GM19452 (cell line): Measurements from ENCODE around the gene TPD52L1.
"Not testable (repeated sequence)": the region's sequence is repeated elsewhere in the genome, so short reads cannot be mapped to it uniquely, and the experiment has no call there.

Experiments used
- ATAC-seq: cut with Tn5 transposase; IDR thresholded peaks from one replicate; pipeline ENCODE4 v1.9.1; 2021; ENCODE audit not compliant: unreplicated experiment

The TPD52L1 gene

DNA sequence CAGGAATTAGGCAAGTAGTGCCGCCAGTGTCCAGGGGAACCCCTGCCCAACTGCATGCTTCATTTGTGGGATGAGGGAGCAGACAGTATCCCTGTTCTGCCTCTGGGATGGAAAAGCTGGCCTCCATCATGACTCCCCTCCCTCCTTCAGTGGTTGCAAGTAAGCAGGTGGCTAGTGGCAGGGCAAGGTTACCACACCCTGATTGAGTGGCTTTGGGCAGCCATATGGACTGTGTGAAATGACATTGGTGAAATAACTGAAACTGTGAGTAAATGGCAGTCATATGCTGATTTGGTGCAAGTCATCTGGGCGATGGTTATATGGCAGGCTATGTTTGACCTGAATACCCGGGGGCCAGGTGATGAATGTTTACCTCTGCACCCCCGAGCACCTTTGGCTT lies 115.2 kb downstream of the TPD52L1 start:
- no peak for ATAC-seq

DNA sequence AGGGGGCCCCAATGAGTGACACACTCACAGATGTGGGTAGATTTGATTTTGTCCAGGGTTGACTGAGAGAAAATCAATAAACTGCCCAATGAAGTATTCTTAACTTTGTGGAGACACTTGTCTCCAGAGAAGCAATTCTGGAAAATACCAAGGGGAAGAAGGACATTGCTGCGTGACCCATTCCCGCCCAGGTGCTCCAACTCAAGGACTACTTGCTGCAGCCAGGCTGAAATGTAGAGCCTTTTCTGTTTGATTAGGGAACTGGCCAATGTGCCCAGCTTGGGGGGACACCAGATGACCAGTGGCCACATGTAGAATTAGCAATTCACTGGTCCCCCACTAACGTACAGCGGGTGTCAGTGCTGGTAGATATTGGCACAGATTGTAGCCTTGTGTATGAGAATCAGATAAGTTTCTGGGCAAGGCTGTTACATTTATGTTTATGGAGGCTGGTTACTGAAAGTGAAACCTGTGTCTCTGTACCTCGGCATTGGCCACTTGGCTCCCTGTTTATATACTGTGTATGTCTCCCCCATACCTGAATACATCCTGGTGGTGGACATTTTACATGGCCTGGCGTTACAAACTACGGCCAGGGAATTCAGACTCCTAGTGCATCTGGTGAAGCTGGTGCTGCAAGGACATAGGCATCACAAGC lies 115.9 kb downstream of the TPD52L1 start:
- ATAC-seq: no peak

DNA sequence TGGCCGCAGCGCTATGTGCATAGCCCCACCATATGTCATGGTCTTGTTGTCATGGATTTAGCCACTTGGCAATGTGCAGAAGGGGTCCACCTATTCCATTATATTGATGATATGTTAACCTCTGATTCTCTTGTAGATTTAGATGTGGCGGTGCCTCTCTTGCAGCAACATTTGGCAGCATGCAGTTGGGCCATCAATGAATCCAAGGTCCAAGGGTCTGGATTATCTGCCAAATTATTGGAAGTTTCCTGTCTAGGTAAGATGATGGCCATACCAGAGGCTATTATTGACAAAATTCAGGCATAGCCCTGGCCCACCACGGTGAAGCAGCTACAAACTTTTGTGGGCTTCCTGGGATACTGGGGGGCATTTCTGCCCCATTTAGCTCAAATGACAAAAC lies 116.8 kb downstream of the TPD52L1 start:
- no peak for ATAC-seq

DNA sequence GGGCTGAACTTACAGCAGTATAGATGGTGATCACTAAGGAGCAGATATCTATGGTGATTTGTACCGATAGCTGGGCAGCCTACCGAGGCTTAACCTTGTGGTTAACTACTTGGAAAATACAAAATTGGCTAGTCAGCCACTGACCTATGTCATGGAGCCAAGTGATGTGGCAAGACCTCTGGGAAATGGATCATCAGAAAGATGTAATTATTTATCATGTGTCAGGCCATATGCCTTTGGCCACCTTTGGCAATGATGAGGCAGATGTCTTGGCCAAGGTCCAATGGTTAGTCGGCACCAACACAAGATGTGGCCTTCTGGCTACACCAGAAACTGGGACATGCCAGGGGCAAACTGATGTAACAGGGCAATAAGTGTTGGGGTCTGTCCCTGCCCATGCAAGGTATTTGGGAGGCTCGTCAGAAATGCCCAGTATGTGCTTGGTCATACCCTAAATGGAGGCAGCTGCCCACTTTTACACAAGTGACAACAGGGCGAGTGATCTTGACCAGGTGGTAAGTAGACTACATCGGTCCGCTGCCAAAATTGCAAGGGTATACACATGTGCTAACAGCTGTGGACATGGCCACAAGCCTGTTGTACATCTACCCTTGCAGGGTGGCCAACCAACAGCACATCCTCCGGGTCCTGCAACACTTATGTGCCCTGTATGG lies 118.0 kb downstream of the TPD52L1 start:
- ATAC-seq: no peak

DNA sequence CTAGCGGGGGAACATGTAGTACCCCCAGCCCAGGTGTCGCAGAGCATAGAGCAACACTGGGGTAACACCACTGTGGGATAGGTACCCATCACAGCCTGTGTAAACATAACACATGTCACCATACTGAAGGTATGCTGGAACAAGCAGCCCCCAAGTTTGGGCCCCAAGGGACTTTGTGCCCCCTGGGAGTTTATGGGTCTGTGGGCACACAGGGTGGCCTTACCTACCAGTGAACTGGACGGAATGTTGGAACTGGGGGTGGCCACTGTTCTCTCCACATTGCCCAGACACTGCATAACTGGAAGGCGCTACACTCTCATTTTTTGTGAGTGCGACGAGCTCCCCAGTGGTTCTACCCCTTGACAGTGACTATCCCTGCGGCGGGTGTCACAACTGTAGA lies 119.7 kb downstream of the TPD52L1 start:
- no peak for ATAC-seq

DNA sequence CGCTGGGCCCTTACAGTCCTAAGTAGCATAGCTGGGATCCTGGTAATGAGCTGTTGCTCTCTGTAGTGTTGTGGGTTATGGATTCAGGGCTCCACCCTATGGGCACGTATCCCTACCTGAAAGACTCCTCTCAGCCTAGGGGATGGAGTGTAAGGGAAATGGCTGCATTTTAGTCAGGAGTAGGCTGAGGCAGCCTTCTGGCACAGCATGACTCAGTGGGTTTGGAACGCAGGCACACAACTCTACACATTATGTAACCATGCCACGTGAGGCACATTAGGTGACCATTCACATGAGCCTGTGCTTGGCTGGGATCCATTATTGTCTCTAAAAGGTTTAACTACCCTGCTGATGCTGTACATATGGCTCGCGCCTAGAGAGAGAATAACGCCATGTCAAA lies 120.4 kb downstream of the TPD52L1 start:
- no peak for ATAC-seq

DNA sequence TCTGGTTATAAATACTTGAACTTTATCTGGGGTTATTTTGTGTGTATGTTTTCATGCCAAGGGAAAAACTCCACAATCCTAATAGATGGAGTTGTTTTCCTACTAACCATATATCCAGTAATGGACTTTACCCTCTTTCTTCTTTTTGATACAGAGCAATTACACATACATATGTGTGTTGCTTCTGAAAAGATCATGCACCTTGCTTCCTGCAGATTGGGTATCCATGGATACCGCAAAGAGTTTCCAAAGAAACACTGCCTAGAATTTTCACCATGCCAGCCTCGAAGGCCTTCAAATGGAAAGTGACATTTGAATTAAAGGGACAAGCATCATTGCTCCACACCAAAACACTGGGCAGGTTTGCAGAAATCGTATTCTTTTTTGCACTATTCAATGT lies 121.4 kb downstream of the TPD52L1 start:
- ATAC-seq: no peak

DNA sequence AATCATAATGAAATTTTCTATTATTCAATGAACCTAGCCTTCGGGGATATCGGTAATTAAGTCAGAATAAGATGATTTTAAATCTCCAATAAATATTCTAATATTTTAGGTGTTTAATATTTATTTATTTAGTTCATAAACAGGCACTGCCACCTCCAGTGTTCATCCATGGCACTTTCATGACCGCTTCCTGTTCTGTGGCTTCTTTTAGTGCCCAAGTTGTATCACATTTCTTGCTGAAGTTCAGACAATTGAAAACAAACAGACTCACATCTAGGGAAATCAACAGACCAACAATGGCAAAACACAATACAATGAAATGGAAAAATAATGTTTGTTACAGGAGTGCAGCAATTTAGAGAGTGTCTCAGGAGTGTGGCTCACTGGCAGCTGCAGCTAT lies 122.2 kb downstream of the TPD52L1 start:
- no peak for ATAC-seq

DNA sequence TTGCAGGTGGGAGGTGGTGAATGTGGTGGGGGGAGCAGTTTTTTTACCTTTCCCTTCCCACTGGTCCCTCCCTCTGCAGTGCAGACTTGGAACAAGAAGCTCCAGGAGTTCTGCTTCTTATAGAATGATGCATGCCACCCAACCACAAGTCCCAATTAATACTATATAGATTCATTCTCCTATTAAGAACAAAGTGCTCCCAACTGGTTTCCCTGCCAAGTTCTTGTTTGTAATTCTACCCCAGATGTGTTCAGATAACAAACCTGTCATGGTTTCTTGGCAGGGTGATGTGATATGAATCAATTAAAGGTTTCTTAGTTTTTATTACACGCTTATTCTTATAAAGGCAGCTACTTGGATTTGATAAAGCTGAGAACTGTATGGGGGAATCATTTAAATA lies 124.3 kb downstream of the TPD52L1 start:
- ATAC-seq: no peak

DNA sequence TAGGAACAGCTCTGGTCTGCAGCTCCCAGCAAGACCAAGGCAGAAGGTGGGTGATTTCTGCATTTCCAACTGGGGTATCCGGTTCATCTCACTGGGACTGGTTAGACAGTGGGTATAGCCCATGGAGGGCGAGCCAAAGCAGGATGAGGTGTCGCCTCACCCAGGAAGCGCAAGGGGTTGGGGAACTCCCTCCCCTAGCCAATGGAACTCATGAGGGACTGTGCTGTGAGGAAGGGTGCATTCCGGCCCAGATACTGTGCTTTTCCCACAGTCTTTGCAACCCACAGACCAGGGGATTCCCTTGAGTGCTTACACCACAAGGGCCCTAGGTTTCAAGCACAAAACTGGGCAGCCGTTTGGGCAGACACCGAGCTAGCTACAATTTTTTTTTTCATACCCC lies 126.4 kb downstream of the TPD52L1 start:
- no peak for ATAC-seq

DNA sequence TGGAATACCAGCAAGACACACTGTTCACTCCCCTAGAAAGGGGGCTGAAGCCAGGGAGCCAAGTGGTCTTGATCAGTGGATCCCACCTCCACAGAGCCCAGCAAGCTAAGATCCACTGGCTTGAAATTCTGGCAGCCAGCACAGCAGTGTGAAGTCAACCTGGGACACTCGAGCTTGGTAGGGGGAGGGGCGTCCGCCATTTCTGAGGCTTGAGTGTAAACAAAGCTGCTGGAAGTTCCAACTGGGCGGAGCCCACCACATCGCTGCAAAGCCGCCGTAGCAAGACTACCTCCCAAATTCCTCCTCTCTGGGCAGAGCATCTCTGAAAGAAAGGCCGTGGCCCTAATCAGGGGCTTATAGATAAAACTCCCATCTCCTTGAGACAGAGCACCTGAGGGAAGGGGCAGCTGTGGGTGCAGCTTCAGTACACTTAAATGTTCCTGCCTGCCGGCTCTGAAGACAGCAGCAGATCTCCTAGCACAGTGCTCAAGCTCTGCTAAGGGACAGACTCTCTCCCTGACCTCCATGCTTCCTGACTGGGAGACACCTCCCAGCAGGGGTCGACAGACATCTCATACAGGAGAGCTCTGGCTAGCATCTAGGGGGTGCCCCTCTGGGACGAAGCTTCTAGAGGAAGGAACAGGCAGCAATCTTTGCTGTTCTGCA lies 126.9 kb downstream of the TPD52L1 start:
- not testable (repeated sequence) for ATAC-seq

DNA sequence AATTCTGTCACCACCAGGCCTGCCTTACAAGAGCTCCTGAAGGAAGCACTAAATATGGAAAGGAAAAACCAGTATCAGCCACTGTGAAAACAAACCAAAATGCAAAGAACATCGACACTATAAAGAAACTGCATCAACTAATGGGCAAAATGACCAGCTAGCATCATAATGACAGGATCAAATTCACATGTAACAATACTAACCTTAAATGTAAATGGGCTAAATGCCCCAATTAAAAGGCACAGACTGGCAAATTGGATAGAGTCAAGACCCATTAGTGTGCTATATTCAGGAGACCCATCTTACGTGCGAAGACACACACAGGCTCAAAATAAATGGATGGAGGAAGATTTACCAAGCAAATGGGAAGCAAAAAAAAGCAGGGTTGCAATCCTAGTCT lies 128.9 kb downstream of the TPD52L1 start:
- not testable (repeated sequence) for ATAC-seq

DNA sequence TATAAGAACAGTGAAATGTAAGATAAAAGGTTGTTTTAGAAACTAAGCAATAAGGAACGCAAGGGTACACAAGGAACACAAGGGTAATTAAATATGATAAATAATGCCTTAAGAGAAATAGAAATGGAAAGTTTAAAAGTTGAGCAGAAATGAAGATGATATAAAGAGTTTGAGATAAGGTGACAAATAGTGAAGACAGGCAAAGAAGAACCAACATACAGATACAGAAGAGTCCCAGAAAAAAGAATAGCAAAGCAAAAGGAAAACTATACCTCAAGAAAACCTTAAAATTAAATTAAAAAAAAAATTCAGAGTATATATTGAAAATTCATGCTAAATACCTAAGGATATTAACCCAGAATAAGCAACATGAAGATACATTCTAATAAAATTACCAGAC lies 131.8 kb downstream of the TPD52L1 start:
- ATAC-seq: no peak

DNA sequence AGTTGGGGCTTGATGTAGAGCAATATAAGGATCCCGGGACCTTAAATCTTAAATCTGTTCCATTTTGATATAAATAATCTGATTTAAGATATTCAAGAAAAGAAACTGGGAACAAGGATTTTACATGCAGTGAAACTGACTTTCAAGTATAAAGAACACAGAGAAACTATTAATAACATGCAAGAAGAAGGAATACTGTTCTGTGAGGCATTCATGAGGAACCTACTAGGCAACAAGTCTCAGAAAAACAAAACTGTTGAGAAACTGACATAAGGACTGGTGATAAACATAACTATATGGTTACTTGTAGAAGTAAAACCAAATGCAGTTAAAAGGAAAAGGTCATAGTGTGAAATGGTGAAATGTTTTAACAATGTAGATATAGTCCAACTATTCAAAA lies 132.4 kb downstream of the TPD52L1 start:
- ATAC-seq: no peak

DNA sequence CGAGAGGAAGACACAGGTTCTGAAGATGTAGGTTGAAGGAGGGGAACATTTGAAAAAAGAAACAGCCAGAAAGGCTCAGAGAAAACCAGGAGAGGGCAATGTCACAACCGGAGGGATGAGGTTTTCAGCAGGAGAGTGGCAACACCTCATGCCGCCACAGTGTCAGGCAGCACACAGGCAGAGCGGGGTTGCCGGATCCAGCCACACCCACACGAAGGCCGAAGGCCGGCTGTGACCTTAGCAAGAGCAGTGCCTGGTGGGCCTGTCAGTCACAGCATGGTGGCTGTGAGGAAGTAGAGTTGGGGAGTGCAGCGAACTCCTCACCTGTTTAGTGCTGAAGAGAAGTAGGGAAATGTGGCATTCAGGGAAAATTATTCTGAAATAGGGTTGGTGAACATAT lies 134.1 kb downstream of the TPD52L1 start:
- no peak for ATAC-seq

DNA sequence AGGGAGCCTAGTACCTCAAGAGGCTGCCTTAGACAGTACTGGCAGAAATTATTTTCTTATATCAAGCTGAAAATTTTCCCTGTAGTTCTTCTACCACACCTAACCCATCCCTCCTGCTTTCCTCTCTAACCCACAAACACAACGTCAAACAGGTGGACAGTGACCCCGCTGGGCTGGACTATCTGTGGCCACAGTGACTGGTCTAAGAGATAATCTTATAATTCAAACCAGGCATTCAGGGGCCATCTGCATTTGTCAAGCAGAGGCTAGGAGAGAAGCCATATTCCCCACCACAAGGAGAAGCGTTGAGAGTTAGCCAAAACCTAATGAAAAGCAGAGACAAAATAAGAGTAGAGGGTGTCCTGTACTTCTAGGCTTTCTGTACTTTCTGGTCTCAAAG lies 140.0 kb downstream of the TPD52L1 start:
- no peak for ATAC-seq

DNA sequence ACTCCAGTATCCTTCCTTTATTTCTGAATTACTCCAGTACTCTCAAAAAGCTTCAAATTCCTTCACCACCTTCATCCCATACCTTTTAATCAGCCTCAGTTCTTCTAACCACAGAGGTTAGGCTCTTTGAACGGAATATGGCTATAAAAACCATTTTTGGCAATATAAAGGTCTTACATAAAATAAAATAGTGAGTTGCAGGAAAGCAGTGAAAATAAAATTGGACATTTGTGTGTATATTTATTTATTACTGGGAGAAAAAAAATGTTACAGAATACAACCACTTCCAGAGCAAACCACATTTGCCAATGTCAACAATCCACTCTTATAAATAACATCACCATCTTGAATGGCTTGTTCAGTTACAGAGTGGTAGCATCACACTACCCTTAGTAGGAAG lies 140.5 kb downstream of the TPD52L1 start:
- no peak for ATAC-seq

DNA sequence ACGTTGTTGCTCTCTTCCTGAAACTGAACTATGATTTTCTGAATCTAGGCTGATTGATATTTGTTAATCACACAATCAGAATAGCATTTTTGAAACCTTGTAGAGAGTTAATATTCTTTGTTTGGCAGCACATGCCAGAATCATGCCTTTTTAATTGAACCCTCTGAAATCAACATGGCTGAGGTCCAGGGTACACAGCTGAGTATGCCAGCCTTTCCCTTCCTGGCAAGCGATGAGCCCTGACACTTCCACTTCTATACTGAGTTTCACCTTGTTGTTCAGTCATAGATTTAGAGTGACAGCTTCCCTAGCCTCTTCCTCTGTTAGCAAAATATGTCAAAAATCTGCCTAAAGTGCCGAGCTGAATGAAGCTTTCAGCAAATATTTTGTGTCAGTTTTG lies 141.4 kb downstream of the TPD52L1 start:
- ATAC-seq: no peak

DNA sequence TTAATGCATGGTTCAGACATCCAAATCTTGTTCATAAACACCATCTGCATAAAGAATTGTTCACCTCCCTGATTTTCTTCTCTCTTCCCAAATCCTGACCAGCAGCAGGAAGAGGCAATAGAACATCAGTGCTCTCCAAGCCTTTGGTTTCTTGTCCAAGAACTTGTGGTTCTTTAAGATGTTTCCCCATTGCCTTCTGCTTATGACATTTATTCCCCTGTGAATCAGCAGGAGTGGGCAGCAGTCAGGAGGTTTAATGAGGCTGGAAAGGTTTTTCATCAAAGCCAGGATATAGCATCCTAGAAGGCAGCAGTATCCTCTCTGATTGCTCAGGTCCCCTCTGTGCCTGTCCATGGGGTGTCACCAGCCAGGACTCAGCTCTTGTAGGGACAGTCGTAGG lies 142.9 kb downstream of the TPD52L1 start:
- ATAC-seq: no peak

DNA sequence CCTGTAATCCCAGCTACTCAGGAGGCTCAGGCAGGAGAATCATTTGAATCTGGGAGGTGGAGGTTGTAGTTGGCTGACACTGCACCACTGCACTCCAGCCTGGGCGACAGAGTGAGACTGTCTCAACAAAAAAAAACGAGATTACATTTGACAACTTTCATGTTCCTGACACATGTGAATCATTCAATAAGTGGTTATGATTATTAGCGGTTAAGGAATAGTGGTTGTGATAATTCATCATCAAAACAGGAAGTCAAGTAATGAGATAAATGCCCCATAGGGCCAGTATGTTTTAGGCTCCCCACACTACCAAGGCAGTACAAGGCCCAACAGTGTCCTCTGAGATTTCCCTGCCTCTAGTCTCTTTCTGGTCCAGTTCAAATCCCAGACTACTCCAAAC lies 145.7 kb downstream of the TPD52L1 start:
- ATAC-seq: no peak

DNA sequence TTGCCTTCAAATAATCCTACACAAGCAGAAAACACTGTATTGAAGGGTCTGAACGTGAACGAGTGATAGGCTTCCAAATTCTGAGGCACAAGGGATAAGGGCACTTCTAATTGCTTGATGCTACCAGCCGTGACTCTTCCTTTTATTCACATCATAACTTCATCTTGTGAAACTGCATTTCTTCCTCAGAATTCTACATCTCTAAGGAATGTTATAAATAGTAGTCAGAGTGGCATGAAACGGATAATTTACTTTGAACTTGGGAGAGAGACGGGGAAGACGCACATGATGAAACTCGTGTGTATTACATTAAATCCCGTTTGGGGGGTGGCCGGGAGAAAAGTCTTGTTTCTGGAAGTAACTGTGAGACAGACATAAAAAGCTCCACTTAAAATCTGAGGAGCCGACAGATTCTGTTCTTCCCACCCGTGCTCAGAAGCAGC lies 147.4 kb downstream of the TPD52L1 start:
- ATAC-seq: no peak
